ENCODE data around the gene ZSCAN4. TPM values are rescaled to one million over a fixed set of nuclear protein-coding genes. Genes with fewer than 3 reads are reported as not detected.
A peak's percentile ranks its signal among the peaks of the same experiment; 100 is the strongest.

Gene ZSCAN4
- total and polyA plus RNA-seq, 4 donors, result not detected

- H3K27ac ChIP-seq (ENCODE audit: low read depth in 1 of 2, low read length in 2 of 2), result no peak overlapping the region
- no peak for TF ChIP-seq SP1 (IDR thresholded peaks at IDR 0.05)
- TF ChIP-seq RXRA (IDR thresholded peaks at IDR 0.05), result no peak
- no peak for TF ChIP-seq YY1 (IDR thresholded peaks at IDR 0.05)
- TF ChIP-seq HNF4G (IDR thresholded peaks at IDR 0.05), result no peak
- TF ChIP-seq EGR1 (IDR thresholded peaks at IDR 0.05; ENCODE audit: low read depth in 2 of 2), result no peak
- TF ChIP-seq FOXA2 (IDR thresholded peaks at IDR 0.05), result no peak
- TF ChIP-seq NR2F2 (IDR thresholded peaks at IDR 0.05), result no peak
- TF ChIP-seq RAD21 (IDR thresholded peaks at IDR 0.05), result no peak
- no peak for TF ChIP-seq ATF3 (IDR thresholded peaks at IDR 0.05)
- TF ChIP-seq CTCF (IDR thresholded peaks at IDR 0.05; ENCODE audit: low read depth, low read length, missing input control), result no peak
- TF ChIP-seq FOXA1 (IDR thresholded peaks at IDR 0.05), result no peak
- TF ChIP-seq REST (IDR thresholded peaks at IDR 0.05), result no peak
- no peak for TF ChIP-seq JUND (IDR thresholded peaks at IDR 0.05)
- no peak for TF ChIP-seq MAX (IDR thresholded peaks at IDR 0.05)
- no peak for TF ChIP-seq ZBTB33 (IDR thresholded peaks at IDR 0.05)
- peaks cover 5 to 24% (median 19%) of the 10 kb centered on the region in 4 donors for H3K9me3 ChIP-seq (ENCODE audit: control insufficient read depth in 4 of 4, low read length in 3 of 4)
- peaks cover 0 to 2% (median 0%) of the 10 kb centered on the region in 4 donors for H3K36me3 ChIP-seq (ENCODE audit: control insufficient read depth in 4 of 4, insufficient read depth in 3 of 4, low read depth in 1 of 4, low read length in 3 of 4)
- 74% methylated on average over 4 of the region's 4 CpGs for WGBS
- no peak overlapping the region for H3K9ac ChIP-seq (ENCODE audit: low read depth in 1 of 2, low read length in 2 of 2)
- peaks cover 0 to 3% (median 0%) of the 10 kb centered on the region in 4 donors for H3K27me3 ChIP-seq (ENCODE audit: control insufficient read depth in 4 of 4, insufficient read depth in 4 of 4, low read length in 3 of 4)
- DNase-seq (ENCODE audit: low spot score), result no peak
- no peaks in the 10 kb centered on the region for H3K4me1 ChIP-seq (ENCODE audit: control insufficient read depth in 4 of 4, insufficient read depth in 4 of 4, low read length in 3 of 4)
- H3K4me3 ChIP-seq (ENCODE audit: low read depth in 1 of 3, low read length in 3 of 3), result no peak overlapping the region
These were observed 3.7 kb downstream of the ZSCAN4 start for GRCh38 chr19:57672466-57672865.

- peak overlapping the region in 1 of 3 donors; percentile 11 for H3K4me3 ChIP-seq (ENCODE audit: low read depth in 1 of 3, low read length in 3 of 3)
- H3K27me3 ChIP-seq (ENCODE audit: control insufficient read depth in 4 of 4, insufficient read depth in 4 of 4, low read length in 3 of 4), result peaks cover 0 to 3% (median 0%) of the 10 kb centered on the region in 4 donors
- H3K27ac ChIP-seq (ENCODE audit: low read depth in 1 of 2, low read length in 2 of 2), result no peak overlapping the region
- 62% methylated on average over 2 of the region's 2 CpGs for WGBS
- H3K4me1 ChIP-seq (ENCODE audit: control insufficient read depth in 4 of 4, insufficient read depth in 4 of 4, low read length in 3 of 4), result no peaks in the 10 kb centered on the region
- peaks cover 3 to 46% (median 26%) of the 10 kb centered on the region in 4 donors for H3K9me3 ChIP-seq (ENCODE audit: control insufficient read depth in 4 of 4, low read length in 3 of 4)
- no peak overlapping the region for H3K9ac ChIP-seq (ENCODE audit: low read depth in 1 of 2, low read length in 2 of 2)
- DNase-seq (ENCODE audit: low spot score), result no peak
- TF ChIP-seq YY1 (IDR thresholded peaks at IDR 0.05), result no peak
- TF ChIP-seq NR2F2 (IDR thresholded peaks at IDR 0.05), result no peak
- no peak for TF ChIP-seq RAD21 (IDR thresholded peaks at IDR 0.05)
- no peak for TF ChIP-seq GABPA (IDR thresholded peaks at IDR 0.05 in 1 of 2, conservative IDR thresholded peaks at IDR 0.05 in 1 of 2)
- no peak for TF ChIP-seq CTCF (IDR thresholded peaks at IDR 0.05; ENCODE audit: low read depth, low read length, missing input control)
- no peak for TF ChIP-seq HNF4G (IDR thresholded peaks at IDR 0.05)
- no peak for TF ChIP-seq ZBTB33 (IDR thresholded peaks at IDR 0.05)
- no peak for TF ChIP-seq ATF3 (IDR thresholded peaks at IDR 0.05)
- no peaks in the 10 kb centered on the region for H3K36me3 ChIP-seq (ENCODE audit: control insufficient read depth in 4 of 4, insufficient read depth in 3 of 4, low read depth in 1 of 4, low read length in 3 of 4)
These were observed 7.1 kb downstream of the ZSCAN4 start for GRCh38 chr19:57675881-57676280.
